Measurements from ENCODE around the gene SEZ6L. TPM values are rescaled to one million over a fixed set of nuclear protein-coding genes. Genes with fewer than 3 reads are reported as not detected.

SEZ6L gene
- total RNA-seq, 4 donors from 2014 or later = 0.19 to 0.52 (median 0.22) TPM; not detected in 1

- TF ChIP-seq, protein P1, sequence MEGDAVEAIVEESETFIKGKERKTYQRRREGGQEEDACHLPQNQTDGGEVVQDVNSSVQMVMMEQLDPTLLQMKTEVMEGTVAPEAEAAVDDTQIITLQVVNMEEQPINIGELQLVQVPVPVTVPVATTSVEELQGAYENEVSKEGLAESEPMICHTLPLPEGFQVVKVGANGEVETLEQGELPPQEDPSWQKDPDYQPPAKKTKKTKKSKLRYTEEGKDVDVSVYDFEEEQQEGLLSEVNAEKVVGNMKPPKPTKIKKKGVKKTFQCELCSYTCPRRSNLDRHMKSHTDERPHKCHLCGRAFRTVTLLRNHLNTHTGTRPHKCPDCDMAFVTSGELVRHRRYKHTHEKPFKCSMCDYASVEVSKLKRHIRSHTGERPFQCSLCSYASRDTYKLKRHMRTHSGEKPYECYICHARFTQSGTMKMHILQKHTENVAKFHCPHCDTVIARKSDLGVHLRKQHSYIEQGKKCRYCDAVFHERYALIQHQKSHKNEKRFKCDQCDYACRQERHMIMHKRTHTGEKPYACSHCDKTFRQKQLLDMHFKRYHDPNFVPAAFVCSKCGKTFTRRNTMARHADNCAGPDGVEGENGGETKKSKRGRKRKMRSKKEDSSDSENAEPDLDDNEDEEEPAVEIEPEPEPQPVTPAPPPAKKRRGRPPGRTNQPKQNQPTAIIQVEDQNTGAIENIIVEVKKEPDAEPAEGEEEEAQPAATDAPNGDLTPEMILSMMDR (IDR thresholded peaks at IDR 0.05) = no peak
- intact Hi-C loops (cut with DNase I; ENCODE audit: low total_unique reads) = no loop called here
- DNase-seq (ENCODE audit: low spot score in 2 of 2) = no peak
- H3K4me3 ChIP-seq (ENCODE audit: low read depth, poor library complexity, severe bottlenecking) = no peak overlapping the region
- WGBS, 2 donors = 69 to 75% methylated on average over 5 of the region's 5 CpGs
Measured at GRCh38 chr22:26410386-26410785, 241.1 kb downstream of the SEZ6L start.

GRCh38 chr22:26414347-26414746 lies 245.1 kb downstream of the SEZ6L start:
- H3K4me3 ChIP-seq (ENCODE audit: low read depth, poor library complexity, severe bottlenecking) = no peak overlapping the region
- intact Hi-C loops (cut with DNase I; ENCODE audit: low total_unique reads) = no loop called here
- 82 to 89% methylated on average over 4 of the region's 4 CpGs for WGBS, 2 donors
- no peak for DNase-seq (ENCODE audit: low spot score in 2 of 2)
- TF ChIP-seq, protein P1 (IDR thresholded peaks at IDR 0.05) = no peak
- no peak for TF ChIP-seq POLR2A (IDR thresholded peaks at IDR 0.05)

DNA sequence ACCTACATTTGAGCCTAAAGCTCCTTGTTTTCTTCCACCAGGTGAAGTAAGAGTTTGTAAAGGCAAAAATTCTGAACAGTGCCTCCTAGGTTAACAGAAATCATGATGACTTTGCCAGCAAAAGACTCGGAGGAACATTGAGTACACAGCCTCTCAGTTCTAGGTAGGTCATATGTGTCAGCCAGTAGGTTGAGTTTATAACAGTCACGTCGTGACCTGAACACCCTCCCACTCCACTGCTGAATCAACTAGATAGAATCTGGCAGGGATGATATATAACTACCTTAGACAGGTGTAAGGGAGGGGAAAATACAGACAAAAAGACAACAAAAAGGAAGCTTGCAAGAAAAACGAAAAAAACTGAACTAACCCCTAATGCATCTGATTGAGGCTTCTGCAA lies 247.0 kb downstream of the SEZ6L start:
- TF ChIP-seq POLR2A (IDR thresholded peaks at IDR 0.05) = no peak
- TF ChIP-seq, protein P1 (IDR thresholded peaks at IDR 0.05) = no peak
- 30 to 37% methylated on average over 4 of the region's 4 CpGs for WGBS, 2 donors
- intact Hi-C loops (cut with DNase I; ENCODE audit: low total_unique reads) = no loop called here
- DNase-seq (ENCODE audit: low spot score in 2 of 2) = no peak
- no peak overlapping the region for H3K4me3 ChIP-seq (ENCODE audit: low read depth, poor library complexity, severe bottlenecking)

DNA sequence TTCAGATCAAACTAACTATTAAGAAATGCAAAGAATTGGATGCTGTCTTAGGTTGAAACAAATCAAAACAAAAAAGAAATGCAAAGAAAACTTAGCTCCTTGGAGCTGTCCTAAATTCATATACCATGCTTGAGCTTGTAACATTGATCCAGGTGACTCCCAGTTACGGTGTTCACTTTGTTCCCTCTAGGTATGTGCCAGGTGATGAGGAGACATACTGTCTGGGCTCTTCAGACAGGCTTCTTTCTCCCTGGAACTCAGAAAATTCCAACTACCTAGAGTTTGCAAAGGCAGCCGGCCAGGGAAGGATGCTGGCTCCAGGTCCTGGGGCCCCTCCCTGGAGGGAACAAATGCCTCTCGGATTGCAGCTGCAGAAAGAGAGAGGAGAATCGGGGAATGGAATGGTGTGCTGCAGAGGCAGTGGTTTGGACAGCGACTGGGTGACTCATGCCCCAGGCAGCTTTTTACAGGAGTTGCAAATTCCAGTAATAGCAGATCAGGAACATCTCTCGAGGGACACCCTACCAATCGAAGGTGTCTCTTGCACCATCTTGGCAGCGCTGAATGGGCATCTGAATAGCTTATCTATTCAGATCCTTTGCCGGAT lies 247.5 kb downstream of the SEZ6L start:
- 28 to 30% methylated on average over 9 of the region's 9 CpGs for WGBS, 2 donors
- DNase-seq (ENCODE audit: low spot score in 2 of 2) = peak in 1 of 2 donors; percentile 19
- intact Hi-C loops (cut with DNase I; ENCODE audit: low total_unique reads) = no loop called here
- TF ChIP-seq POLR2A (IDR thresholded peaks at IDR 0.05) = no peak
- TF ChIP-seq, protein P1 (IDR thresholded peaks at IDR 0.05) = no peak
- no peak overlapping the region for H3K4me3 ChIP-seq (ENCODE audit: low read depth, poor library complexity, severe bottlenecking)

DNA sequence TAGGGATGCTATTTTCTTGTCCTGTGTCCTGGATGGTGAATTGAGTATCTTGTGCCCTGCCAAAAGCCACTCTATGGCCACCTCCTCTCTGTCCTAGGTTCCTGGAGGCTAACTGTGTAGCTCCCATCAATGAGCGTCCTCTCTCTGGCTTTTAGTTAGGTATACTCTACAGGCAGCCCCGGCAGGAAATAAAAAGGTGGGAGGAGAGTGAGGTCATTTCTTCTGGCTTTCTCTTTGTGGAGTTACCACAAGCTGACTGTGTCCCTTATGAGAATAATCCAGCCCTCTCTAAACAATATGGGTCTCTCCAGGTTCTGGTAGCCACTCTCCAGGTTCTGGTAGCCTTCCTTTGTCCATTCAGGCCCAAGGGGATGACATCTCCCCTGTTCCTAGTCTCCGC lies 248.1 kb downstream of the SEZ6L start:
- 72 to 73% methylated on average over 3 of the region's 3 CpGs for WGBS, 2 donors
- TF ChIP-seq, protein P1 (IDR thresholded peaks at IDR 0.05) = no peak
- TF ChIP-seq POLR2A (IDR thresholded peaks at IDR 0.05) = no peak
- intact Hi-C loops (cut with DNase I; ENCODE audit: low total_unique reads) = no loop called here
- no peak overlapping the region for H3K4me3 ChIP-seq (ENCODE audit: low read depth, poor library complexity, severe bottlenecking)
- DNase-seq (ENCODE audit: low spot score in 2 of 2) = no peak

GRCh38 chr22:26418620-26419019 lies 249.4 kb downstream of the SEZ6L start:
- TF ChIP-seq, protein P1 (IDR thresholded peaks at IDR 0.05) = no peak
- TF ChIP-seq POLR2A (IDR thresholded peaks at IDR 0.05) = no peak
- intact Hi-C loops (cut with DNase I; ENCODE audit: low total_unique reads) = no loop called here
- H3K4me3 ChIP-seq (ENCODE audit: low read depth, poor library complexity, severe bottlenecking) = no peak overlapping the region
- 40 to 53% methylated on average over 3 of the region's 3 CpGs for WGBS, 2 donors
- no peak for DNase-seq (ENCODE audit: low spot score in 2 of 2)

All from lower leg skin (tissue), 4 donors.